GM18505 (cell line): ENCODE data around the gene AUNIP.

Experiments used
- ATAC-seq: cut with Tn5 transposase; IDR thresholded peaks from one replicate; pipeline ENCODE4 v1.9.1; 2021; ENCODE audit not compliant: unreplicated experiment
- POLR2A ChIP-seq: IDR thresholded peaks from 4 replicates; pipeline ENCODE4 v1.6.1; 2011; ENCODE audit warnings: borderline replicate concordance; ENCODE audit not compliant: insufficient read depth, insufficient read length; ENCODE audit errors: extremely low read depth

Gene AUNIP

GRCh38 chr1:25876693-25877077 is 17.4 kb upstream of the AUNIP start:
- TF ChIP-seq POLR2A = no peak
- no peak for ATAC-seq

- no peak for TF ChIP-seq POLR2A
- no peak for ATAC-seq
These were observed 16.8 kb upstream of the AUNIP start for GRCh38 chr1:25875856-25876692.

DNA sequence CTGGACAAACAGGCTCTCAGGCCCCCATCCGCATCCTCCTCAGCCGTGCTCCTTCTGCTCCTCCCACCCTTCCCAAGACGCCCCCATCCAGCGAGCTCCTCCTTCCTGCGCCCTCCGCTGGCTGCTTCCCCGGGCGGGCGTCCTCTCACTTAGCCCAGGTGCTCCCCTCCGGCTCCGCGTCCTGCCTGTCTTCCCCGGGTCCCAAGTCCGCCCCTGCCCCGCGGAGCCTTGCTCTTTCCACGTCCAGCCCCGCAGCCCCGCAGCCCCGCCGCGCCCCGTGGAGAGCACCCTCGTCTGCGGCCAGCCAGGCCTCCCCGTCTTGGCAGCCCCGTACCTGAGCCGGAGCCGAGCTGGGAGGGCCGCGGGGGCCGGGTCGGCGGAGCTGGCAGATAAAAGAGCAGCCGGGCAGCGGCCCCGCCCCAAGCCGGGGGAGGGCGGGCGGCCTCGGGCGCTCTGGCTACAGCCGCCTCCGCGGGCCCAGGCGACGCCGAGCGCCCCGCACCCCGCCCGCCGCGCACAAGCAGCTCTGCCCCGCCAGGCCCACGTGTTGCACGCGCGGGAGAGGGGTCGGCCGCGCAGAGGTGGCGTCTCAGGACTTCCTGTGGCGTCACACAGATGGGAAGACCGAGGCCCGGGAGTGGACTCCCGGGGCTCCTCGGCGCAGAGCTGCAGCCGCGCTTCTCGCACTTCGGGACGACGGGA is 16.0 kb upstream of the AUNIP start, which contains the start of gene PAQR7:
Gene PAQR7 (minus strand): TSS at position 555 of the 702 bp plus-strand sequence. CDS start 11,869 bp downstream, outside the sequence.
- no peak for ATAC-seq
- TF ChIP-seq POLR2A = peak; percentile 51

- ATAC-seq = no peak
- no peak for TF ChIP-seq POLR2A
These were observed 15.4 kb upstream of the AUNIP start for GRCh38 chr1:25874635-25875153.

- ATAC-seq = no peak
- TF ChIP-seq POLR2A = no peak
These were observed 15.0 kb upstream of the AUNIP start for GRCh38 chr1:25874209-25874608.

GRCh38 chr1:25873120-25873519 is 13.9 kb upstream of the AUNIP start:
- TF ChIP-seq POLR2A = no peak
- no peak for ATAC-seq

- no peak for ATAC-seq
- no peak for TF ChIP-seq POLR2A
These were observed 13.5 kb upstream of the AUNIP start for GRCh38 chr1:25872713-25873112.

DNA sequence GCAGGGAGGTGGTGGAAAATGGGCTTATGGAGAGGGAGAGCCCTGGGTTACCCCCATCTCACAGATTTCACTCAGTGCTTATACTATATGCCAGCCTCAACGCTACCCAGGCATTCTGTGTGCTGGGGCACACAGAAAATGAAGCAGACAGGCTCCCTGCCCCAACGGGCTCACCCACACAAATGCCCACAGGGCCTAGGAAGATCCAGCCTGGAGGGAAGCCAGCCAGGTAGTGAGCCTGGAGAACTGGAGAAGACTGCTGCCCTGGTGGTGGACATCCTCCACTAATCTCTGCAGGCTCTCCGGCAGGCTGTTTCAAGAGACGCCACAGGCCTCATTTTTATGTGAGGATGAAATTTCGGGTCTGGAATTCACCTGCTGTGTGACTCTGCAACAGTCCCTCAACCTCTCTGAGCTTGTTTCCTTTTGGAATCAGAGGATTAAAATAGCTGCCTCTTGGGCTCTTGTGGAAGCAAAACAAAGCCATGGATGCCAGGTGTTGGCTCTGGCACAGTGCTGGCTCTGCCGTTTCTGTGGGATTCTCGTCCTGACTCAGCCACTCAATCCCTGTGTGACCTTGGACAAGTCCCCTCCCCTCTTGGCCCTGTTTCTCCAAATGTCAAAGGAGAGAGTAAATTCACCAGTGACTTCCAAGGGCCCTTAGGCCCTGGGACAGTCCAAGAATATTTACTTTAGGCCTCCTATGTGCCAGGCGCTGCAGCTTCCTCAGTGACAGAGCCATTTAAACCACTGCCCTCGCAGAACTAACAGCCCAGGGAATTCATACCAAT is 12.6 kb upstream of the AUNIP start:
- no peak for ATAC-seq
- TF ChIP-seq POLR2A = no peak

DNA sequence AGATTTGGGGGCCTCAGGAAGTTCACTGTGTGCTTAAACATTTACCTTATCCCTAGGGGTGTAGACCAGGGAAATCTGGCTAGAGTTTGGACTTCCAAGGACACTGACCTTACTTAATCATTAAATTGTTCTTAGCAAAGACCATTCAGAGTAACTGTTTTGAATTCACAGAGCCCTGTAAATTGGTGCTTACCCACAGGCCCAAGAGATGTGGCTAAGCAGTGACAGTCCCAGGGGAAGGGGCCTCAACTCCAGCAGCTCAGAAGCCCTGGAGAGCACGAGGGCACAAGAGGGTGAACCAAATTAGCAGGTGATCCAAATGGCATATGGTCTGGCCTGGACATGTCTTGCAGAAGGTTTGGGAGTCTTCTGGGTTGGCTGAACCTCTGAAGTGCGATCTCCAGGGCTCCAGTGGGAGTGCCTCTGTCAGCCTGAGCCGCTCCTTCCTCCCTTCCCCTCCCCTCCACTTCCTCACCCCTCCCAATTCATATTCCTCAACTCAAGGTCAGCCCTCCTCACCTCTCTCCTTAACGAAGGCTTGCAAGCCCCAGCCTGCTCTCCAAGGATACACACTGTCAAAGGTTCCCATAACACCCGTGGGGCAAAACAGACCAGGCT is 11.9 kb upstream of the AUNIP start:
- no peak for ATAC-seq
- TF ChIP-seq POLR2A = no peak

DNA sequence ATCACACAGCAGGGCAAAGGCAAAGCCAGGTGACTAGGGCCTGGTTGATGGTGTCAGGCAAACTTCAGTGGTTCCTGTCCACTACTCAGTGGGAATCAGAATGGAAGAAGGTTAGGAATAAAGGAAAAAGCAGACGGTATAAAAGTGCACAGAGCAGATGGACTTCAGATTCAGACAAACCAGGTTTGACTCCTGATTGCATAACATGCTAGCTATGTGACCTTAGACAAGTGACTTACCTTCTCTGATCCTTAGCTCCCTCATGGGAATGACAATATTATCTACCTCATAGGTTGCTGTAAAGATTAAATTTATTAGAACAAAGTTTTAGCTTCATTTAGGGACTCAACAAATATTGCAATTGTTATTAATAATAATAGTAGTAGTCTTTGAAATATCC is 11.4 kb upstream of the AUNIP start:
- TF ChIP-seq POLR2A = no peak
- no peak for ATAC-seq

- no peak for TF ChIP-seq POLR2A
- ATAC-seq = no peak
These were observed 10.8 kb upstream of the AUNIP start for GRCh38 chr1:25869909-25870606.
